Activated T-helper 1 cell treated with anti-CD3 and anti-CD28 coated beads, Interleukin-2, amount 50 U/mL, for 16 hours (primary cell): Measurements from ENCODE around the gene ABI3BP.
"Not testable (repeated sequence)": the region's sequence is repeated elsewhere in the genome, so short reads cannot be mapped to it uniquely, and the experiment has no call there.

ENCODE experiments used
- DNase-seq, 2 donors: peaks; one replicate each; pipeline ENCODE4 v3.0.0-alpha.2; 2020; ENCODE audit warnings: low read depth in 1 of 2, low spot score in 1 of 2

The ABI3BP gene, protein sequence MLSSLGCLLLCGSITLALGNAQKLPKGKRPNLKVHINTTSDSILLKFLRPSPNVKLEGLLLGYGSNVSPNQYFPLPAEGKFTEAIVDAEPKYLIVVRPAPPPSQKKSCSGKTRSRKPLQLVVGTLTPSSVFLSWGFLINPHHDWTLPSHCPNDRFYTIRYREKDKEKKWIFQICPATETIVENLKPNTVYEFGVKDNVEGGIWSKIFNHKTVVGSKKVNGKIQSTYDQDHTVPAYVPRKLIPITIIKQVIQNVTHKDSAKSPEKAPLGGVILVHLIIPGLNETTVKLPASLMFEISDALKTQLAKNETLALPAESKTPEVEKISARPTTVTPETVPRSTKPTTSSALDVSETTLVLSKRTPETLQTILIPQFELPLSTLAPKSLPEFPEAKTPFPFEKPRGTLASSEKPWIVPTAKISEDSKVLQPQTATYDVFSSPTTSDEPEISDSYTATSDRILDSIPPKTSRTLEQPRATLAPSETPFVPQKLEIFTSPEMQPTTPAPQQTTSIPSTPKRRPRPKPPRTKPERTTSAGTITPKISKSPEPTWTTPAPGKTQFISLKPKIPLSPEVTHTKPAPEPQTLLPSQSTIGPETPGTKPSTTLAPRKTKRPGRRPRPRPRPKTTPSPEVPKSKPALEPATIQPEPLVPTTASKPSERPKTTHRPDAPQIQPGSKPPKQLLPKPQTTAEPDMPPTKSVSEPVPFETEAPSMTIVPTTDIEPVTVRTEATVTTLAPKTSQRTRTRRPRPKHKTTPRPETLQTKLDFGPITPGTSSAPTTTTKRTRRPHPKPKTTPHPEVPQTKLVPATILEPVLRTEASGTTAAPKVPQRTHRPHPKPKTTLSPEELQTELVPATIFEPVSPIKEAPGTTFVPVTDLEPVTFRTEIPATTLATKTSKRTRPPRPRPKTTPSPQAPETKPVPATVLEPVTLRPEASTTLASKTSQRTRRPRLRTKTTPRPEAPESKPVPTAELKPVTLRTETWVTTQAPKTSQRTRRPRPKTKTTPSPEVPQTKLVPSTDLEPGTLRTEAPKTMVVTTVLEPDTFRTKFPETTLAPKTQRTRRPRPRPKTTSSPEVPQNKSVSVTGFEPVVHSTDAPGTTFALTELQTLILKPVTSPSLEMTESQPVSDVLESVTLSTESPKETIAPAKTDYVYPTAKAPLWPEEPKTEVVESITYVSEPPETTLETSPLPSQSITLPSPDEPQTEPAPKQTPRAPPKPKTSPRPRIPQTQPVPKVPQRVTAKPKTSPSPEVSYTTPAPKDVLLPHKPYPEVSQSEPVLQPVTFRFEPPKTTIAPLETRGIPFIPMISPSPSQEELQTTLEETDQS (N-terminal part only)

DNA sequence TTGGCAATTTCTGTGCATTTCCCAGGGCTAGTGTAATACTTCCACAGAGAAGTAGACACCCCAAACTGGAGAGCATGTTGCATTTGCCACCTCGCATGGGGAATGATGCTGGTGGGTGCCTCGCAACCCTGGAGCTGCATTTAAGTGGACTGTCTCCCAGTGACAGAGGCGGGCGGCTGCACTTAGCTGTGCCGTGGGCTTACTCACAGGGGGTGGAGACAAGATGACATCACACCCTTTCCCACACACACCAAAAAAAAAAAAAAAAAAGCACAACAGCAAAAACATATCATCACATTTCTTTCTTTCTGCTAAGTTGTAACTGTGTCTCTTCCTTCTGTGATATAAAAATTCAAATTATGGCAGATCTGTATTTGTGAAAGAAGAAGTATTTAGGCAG, at the start of gene ABI3BP:
Gene ABI3BP (minus strand): TSS at position 113 of the 400 bp plus-strand sequence. CDS start 37 bp downstream, at position 76.
- DNase-seq: no peak

DNA sequence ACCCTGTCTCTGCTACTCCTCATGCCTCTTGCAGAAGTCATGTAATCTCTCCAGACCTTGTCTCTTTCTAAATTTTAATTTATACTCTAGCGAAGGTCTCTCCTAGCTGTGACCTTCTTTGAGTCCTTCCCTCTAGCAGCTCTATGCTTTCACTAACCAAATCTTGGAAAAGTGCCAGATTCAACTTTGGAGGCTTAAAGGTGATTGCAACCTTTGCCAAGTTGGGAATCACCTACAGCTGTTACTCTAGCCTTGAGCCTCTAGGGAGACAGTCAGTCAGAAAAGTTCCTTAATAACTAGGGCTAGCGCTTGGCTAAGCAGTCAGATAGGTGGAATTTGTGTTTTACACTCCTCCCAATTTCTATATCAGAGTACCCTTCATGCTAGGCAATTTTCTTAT, 46.1 kb upstream of the ABI3BP start:
- no peak for DNase-seq

DNA sequence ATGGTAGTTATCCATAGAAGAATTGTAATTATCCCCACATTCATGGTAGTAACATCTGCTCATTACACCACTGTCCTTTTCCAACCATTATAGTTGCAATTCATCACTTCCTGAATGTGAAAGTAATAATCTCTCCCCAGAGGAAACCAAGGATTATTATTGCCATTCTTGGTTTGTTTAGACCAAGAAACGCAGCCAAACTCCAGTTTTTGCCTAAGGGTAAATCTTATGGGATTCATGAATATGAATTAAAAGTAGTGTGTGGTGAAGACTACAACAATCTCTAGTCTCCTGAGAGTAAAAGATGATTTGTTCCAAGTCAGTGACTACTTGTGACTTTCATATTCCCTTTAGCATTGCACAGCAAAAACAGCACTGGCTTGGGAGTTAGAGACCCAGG, 45.7 kb upstream of the ABI3BP start:
- DNase-seq: no peak

DNA sequence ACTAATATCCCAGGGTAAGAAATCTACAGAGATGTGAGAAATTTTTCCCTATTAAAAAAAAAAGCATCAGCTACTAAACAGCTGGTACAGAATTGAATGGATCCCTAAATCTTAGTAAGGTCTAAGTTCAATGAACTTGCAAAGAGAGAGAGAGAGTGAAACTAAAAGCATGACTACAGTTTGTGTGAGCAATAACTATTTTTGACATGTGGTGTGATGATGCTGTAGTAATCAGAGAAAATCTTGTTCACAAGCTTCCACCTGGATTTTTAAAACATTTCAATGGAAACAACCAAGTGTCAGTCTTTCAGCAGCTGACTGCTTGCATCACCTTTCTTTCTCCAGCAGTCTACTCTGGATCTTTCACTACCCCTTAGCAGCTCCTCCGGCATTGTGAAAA, 45.2 kb upstream of the ABI3BP start:
- no peak for DNase-seq

DNA sequence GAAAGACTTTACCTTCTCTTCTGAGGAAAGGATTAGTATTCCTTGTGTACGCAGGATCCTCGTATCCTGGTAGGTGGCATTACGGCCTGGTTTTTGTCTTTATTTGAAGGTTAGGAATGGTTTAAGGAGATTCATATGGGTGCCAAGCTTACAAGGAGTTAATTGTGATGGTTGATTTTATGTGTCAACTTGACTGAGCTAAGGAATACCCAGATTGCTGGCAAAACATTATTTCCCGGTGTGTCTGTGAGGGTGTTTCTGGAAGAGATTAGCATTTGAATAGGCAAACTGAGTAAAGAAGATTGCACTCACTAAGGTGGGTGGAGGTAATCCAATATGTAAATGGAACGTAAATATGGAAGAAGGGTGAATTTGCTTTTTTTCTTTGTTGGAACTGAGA, 44.4 kb upstream of the ABI3BP start:
- DNase-seq: no peak

DNA sequence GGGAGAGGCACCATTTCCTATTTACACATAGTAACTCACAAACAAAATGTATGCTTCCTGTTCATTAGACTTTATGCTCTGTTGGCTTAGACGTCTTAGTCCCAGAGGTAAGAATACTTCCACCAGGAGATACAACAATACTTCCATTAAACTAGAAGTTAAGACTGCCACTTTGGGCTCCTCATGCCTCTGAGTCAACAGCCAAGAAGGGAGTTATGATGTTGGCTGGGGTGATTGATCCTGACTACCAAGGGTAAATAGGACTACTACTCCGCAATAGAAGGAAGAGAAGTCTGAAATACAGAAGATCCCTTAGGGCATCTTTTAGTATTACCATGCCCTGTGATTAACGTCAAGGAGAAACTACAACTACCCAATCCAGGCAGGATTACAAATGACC, 43.5 kb upstream of the ABI3BP start:
- no peak for DNase-seq

DNA sequence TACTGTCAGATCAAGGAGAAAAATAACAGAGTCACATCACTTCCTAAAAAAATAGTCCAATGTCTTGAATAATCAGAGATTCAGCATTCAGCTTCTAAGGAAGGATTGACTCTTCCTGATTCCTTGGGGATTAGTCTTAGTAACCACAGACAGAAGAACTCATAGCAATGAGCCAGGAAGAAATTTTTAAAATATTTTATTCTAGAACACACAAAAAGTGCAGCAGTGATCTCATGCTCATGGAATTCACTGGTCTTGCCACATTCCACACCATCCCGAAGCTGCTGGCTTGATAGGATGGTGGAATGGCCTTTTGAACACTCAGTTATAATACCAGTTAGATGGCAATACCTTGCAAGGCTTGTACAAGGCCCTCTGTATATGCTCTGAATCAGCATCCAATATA, 43.0 kb upstream of the ABI3BP start:
- no peak for DNase-seq

DNA sequence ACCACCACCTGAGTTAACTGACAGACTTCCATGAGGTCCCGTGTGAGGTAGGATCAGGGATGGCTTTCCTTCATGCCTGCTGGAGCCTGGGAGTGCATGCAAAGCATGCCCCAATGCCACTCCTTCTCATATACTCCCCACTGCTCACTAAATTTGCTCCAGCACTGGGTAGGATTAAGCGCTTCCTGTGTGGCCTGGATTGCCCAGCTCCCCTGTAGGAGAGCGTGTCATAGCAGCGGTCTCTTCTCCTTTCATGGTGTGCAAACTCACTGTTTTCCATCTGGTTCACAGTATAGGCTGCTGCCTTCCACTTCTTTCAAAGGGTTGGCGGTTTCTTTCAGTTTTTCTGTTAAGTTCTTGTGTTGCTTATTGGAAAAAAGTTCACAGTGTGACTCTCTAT, 34.1 kb upstream of the ABI3BP start:
- no peak for DNase-seq

DNA sequence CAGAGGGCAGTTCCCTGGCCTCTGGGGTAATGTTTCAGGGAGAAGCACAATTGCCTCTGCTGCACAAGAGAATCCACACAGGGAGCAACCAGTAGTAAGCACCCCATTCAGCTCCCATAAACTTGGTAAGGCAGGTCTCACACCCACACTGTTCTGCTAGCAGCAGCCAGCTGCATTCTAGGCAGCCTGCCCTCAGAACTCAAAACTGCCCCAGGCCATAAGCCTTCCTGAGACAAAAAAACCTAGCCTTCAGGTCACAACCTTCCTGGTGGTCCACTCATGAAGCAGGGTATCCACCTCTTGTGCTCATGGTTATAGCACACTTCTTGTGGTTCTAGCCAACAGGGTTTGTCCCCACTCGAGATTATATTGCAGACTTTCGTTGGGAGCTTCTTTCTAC, 33.7 kb upstream of the ABI3BP start:
- DNase-seq: no peak

DNA sequence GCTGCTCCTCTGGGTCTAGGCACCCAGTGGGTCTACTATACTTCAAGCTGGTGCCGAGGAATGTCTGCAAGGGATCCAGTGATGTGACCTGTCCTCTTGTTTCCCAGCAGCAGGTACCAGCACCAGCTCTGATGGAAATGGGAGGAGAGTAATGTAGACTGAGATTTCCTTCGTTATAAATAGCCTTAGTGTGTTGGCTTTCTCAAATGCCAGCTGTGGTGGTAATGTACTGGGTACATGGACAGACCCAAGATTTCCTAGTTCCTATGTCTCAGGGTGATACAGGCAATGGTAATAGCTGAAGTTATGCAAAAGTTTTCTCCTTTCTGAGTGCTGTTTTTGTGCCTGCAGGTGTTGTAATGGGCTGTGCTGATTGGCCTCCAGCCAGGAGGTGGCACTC, 33.0 kb upstream of the ABI3BP start:
- DNase-seq: no peak

DNA sequence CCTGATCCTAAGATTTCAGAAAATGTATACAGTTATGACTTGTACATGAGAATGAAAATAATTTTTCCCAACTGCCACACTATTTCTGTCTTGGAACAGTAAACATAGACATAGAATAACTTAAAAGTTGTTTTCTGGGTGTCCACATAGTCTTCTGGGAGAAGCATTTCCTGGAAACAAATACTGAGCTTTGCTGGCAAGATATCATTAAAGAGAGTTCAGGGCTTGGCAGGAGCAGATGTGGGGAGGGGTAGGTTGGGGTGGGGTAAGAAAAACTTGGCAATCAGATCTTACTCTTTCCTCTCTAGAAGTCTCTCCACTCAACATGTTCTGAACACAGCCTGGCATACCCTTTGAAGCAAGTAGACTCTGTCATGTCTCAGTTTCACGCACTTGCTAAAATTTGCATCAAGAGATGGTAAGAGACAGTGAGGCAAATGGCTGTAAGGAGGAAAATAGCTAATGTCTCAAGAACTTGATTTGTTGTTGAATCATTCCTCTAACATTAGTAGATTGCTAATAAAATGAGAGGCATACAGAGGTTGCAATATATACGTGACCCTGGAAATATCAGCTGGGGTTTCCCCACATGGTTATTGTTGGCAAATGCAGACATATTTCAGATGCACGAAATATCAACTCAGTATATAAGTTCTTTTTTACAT, 27.3 kb upstream of the ABI3BP start:
- no peak for DNase-seq

DNA sequence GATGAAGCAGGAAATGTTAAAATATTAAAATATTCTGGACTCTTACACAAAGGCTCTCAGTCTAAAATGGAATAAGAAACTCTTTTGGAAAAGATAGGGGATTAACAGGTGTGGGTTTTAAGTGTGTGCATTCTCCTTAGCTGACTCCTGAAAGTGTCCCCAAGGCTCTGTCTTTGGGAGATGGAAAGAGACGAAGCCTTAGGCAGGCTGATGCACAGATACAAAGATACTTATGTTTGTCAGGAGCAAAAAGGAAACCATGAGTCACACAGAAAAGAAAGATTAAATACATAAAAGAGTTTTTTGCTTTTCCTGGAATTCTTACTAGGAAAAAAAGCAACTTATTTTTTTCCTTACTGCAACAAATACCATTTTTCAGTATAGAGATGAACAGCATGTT, 23.8 kb upstream of the ABI3BP start:
- DNase-seq: no peak

DNA sequence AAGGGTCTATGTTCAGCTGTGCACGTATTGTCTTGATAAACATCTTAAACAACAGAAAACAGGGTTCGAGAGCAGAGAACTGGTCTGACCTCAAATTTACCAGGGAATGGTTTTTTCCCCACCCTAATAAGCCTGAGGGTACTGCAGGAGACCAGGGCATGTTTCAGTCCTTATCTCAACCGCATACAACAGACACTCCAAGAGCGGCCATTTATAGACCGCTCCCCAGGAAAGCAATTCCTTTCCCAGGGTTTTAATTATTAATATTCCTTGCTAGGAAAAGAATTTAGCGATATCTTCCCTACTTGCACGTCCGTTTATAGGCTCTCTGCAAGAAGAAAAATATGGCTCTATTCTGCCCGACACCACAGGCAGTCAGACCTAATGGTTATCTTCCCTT, 19.1 kb upstream of the ABI3BP start:
- DNase-seq: not testable (repeated sequence)

DNA sequence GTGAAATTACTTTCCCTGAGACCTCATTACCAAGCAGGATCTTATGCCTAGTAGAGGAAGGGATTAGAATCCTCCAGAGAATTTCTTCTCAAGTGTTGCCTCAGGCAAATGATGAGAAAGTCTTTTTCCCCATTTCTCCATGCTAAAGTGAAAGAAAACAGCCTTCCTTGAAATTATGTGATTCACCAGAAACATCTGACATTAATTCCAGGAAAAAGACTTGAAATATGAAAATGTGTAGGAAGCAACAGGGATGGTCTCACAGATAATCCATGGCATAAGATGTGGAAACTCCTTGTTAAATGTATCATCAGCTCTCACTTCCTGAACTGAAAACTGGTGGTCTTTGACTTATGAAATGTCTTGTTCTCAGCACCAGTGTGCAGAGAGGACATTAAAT, 17.9 kb upstream of the ABI3BP start:
- DNase-seq: no peak

DNA sequence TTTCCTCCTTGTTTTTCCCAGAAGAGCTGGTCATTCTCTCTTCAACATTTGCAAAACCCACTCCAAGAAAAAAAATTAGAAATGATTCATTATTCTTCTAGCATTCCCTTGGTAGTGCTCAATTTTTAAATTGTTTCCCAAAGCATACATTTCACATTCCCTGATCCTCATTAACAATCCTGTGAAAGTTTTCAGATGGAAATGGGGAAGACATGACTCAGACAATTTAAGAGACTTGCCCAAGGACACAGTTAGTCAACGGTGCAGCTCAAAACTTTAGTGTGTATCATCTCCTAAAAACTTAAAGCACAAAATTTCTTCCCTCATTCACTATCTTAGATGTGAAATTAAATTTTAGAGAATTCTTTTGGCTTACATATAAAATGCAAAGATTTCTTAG, 17.1 kb upstream of the ABI3BP start:
- DNase-seq: no peak

DNA sequence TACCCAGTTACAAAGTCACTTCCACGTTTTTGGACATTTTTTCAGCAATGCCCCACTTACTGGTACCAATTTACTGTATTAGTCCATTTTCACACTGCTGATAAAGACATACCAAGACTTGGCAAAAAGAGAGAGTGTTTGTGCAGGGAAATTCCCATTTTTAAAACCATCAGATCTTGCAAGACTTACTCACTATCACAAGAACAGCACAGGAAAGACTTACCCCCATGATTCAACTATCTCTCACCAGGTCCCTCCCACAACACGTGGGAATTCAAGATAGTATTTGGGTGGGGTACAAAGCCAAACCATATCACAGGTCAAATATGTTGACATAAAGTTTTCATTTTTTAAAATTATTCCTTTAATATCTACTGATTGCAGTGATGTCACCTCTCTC, 16.2 kb upstream of the ABI3BP start:
- DNase-seq: no peak

DNA sequence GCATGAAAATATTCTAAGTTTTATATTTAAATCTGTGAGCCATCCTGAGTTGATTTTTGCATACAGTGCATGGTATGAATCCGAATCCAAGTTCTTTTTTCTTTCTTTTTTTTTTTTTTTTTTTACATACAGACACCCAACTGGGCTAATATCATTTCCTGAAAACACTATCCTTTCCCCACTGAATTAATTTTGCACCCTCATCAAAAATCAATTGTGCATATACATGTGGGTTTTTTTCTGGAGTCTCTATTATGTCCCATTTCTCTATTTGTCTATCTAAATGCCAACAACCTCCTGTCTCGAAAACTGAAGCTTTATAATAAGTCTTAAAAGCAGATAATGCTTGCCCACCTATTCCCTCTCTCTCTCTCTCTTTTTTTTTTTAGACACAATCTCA, 5.9 kb upstream of the ABI3BP start:
- DNase-seq: no peak

DNA sequence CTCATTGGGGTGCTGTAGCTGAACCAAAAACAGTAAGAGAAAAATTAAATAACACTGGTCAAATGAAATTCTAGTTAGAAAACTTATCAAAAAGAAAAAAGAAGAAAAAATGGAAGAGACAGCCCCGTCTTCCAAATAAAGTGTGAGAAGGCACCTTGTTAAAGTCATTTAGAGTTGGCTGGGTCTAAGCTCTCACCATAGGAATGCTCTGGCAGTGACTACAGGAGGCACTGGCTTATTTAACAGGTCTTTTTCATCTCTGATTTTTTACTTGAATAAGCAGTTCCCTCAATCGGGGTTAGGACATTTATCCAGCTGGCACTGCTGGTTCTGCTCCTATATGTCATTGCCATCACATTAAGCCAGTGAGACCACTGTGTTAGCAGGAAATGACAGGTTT, 1.6 kb upstream of the ABI3BP start:
- DNase-seq: no peak

DNA sequence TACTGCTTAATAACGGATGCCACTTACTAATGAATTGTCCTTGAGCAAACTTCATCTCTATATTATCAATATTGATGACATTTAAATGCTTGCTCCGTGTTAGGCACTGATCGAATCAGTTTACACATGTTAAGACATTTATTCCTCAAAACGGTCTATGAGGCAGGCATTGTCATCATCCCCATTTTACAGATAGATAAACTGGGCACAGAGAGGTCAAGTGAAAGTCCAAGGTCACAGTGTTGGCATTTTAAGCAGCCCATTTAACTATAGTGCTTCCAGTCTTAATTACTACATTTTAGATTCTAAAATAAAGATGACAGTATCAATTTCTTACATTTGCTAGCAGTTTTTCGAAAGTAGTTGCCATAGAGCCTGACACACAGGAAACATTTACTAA, 966 bp upstream of the ABI3BP start:
- no peak for DNase-seq

DNA sequence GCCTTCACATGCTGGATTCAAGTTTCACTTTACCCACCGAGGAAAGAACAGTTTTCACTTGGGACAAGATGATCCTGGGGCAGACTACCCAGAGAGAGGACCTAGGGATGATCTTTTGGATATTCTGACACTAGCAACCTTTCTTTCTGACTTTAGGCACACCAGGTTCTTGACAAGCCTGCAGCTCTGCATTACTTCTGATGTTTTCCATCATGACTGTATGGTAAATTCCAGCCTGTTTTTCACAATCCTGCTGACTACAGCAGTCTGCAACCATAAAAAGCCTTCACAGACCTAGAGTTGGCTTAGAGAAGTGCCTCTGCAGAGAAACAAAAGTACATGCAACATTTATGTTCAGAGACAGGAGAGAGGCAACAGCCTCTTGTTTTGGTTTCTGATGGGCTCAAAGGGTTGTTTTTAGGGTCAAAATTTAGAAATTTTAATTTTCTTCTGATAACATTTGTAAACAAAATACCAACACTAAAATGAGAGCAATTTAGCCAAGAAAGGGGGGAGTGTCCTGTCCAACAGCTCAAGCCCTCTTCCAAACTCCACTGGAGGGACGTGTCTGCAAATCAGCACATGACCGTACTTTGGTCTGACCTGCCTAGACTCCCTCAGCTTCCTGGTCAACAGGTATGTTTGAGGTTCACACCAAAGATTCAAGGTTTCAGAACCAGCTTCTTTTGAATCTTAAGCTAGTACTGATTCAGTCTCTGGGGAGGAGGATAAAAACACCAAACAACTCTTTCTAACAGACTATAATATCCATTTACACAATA, 799 bp downstream of the ABI3BP start:
- no peak for DNase-seq
